C4-2B (cell line): ENCODE results near the gene APBB1IP.

ENCODE experiments used
- CTCF ChIP-seq: fragments of 450-650 bp; conservative IDR thresholded peaks from 2 replicates; pipeline ENCODE4 v1.5.1; 2017; ENCODE audit warnings: mild to moderate bottlenecking
- ZFX ChIP-seq: fragments of 450-650 bp; IDR thresholded peaks from 2 replicates; pipeline ENCODE4 v1.6.1; 2017

- TF ChIP-seq CTCF (no peak), ZFX (no peak)
Observed at GRCh38 chr10:26463986-26464385, 25.8 kb downstream of the APBB1IP start.
